ENCODE results near the gene GRIK3.

DNA sequence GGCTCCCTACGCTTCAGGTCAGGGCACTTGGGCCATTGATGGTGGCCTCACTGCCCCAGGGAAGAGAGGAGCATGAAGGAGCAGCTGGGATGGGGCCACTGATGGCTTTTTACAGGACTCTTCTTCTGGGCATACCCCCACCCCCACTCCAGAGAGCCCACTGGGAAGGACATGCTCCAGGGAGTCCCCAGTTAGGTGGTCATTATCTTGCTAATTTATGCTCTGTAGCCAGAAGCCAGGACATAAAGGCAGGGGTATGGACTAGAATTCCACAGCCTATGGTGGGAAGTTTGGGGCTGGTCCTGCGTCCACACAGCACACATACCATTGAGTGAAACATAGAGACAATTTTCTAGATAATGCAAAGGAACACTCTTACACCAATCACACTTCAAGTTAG is 8.8 kb upstream of the GRIK3 start:
- TF ChIP-seq POLR2AphosphoS5 (IDR thresholded peaks at IDR 0.05) (no peak), EP300 (IDR thresholded peaks at IDR 0.05) (no peak), CTCF (IDR thresholded peaks at IDR 0.05) (no peak), POLR2A (IDR thresholded peaks at IDR 0.05) (no peak)

Data from stomach (tissue), 4 donors.